MM.1S (cell line): ENCODE results near the gene TAS2R40.
"Not testable (repeated sequence)": the region's sequence is repeated elsewhere in the genome, so short reads cannot be mapped to it uniquely, and the experiment has no call there.

ENCODE experiments used
- DNase-seq: peaks from one replicate; pipeline ENCODE4 v3.0.0-alpha.2; 2015
- H2AFZ ChIP-seq: fragments of 300-600 bp; sonication (generic); 2 replicates; pipeline ENCODE4 v1.6.0; 2016; ENCODE audit warnings: antibody characterized with exemption, low read length
- H3F3A ChIP-seq: fragments of 300-600 bp; sonication (generic); 2 replicates; pipeline ENCODE4 v1.6.1; 2016; ENCODE audit warnings: mild to moderate bottlenecking, antibody characterized with exemption, low read length, moderate library complexity, mixed read lengths; ENCODE audit not compliant: insufficient read depth
- H3K27ac ChIP-seq: fragments of 300-600 bp; sonication (generic); 2 replicates; pipeline ENCODE4 v1.5.1; 2016; ENCODE audit warnings: mild to moderate bottlenecking, low read length
- H3K27me3 ChIP-seq: fragments of 300-600 bp; sonication (generic); replicated peaks from 2 replicates; pipeline ENCODE4 v1.6.0; 2016; ENCODE audit warnings: low read length; ENCODE audit not compliant: insufficient read depth
- H3K36me3 ChIP-seq: fragments of 300-600 bp; sonication (generic); replicated peaks from 2 replicates; pipeline ENCODE4 v1.6.1; 2016; ENCODE audit warnings: mild to moderate bottlenecking, low read length, mixed read lengths; ENCODE audit not compliant: insufficient read depth
- H3K4me1 ChIP-seq: fragments of 300-600 bp; sonication (generic); 2 replicates; pipeline ENCODE4 v1.6.1; 2016; ENCODE audit warnings: low read length, mixed read lengths
- H3K4me2 ChIP-seq: fragments of 300-600 bp; sonication (generic); 2 replicates; pipeline ENCODE4 v1.6.0; 2016; ENCODE audit warnings: low read depth, low read length
- H3K4me3 ChIP-seq: fragments of 300-600 bp; sonication (generic); 2 replicates; pipeline ENCODE4 v1.5.1; 2016; ENCODE audit warnings: low read length, mixed read lengths
- H3K79me2 ChIP-seq: fragments of 300-600 bp; sonication (generic); 2 replicates; pipeline ENCODE4 v1.6.1; 2016; ENCODE audit warnings: mixed run types, low read length, mixed read lengths
- H3K9ac ChIP-seq: fragments of 300-600 bp; sonication (generic); 2 replicates; pipeline ENCODE4 v1.6.1; 2016; ENCODE audit warnings: low read length, mixed read lengths
- H3K9me2 ChIP-seq: fragments of 300-600 bp; sonication (generic); replicated peaks from 2 replicates; pipeline ENCODE4 v1.6.1; 2016; ENCODE audit warnings: mild to moderate bottlenecking, low read length, mixed read lengths; ENCODE audit not compliant: insufficient read depth
- H3K9me3 ChIP-seq: fragments of 300-600 bp; sonication (generic); replicated peaks from 2 replicates; pipeline ENCODE4 v1.6.1; 2016; ENCODE audit warnings: mild to moderate bottlenecking, low read length, mixed read lengths; ENCODE audit not compliant: insufficient read depth
- H4K20me1 ChIP-seq: fragments of 300-600 bp; sonication (generic); 2 replicates; pipeline ENCODE4 v1.6.1; 2016; ENCODE audit warnings: mild to moderate bottlenecking, low read length, moderate library complexity, mixed read lengths; ENCODE audit not compliant: insufficient read depth
- EZH2 ChIP-seq: fragments of 300-600 bp; sonication (generic); optimal IDR thresholded peaks from 2 replicates; pipeline ENCODE3; 2017; ENCODE audit warnings: low read depth, mild to moderate bottlenecking, antibody characterized with exemption, low read length, mixed read lengths
- EZH2phosphoT487 ChIP-seq: fragments of 300-600 bp; sonication (generic); IDR thresholded peaks from 2 replicates; pipeline ENCODE4 v1.6.1; 2018; ENCODE audit warnings: antibody characterized with exemption, low read length
- TF ChIP-seq, protein P1 (sequence below): fragments of 300-600 bp; sonication (generic); IDR thresholded peaks from 2 replicates; pipeline ENCODE4 v1.5.1; 2016; ENCODE audit warnings: antibody characterized with exemption, low read length, mixed read lengths

Gene TAS2R40

DNA sequence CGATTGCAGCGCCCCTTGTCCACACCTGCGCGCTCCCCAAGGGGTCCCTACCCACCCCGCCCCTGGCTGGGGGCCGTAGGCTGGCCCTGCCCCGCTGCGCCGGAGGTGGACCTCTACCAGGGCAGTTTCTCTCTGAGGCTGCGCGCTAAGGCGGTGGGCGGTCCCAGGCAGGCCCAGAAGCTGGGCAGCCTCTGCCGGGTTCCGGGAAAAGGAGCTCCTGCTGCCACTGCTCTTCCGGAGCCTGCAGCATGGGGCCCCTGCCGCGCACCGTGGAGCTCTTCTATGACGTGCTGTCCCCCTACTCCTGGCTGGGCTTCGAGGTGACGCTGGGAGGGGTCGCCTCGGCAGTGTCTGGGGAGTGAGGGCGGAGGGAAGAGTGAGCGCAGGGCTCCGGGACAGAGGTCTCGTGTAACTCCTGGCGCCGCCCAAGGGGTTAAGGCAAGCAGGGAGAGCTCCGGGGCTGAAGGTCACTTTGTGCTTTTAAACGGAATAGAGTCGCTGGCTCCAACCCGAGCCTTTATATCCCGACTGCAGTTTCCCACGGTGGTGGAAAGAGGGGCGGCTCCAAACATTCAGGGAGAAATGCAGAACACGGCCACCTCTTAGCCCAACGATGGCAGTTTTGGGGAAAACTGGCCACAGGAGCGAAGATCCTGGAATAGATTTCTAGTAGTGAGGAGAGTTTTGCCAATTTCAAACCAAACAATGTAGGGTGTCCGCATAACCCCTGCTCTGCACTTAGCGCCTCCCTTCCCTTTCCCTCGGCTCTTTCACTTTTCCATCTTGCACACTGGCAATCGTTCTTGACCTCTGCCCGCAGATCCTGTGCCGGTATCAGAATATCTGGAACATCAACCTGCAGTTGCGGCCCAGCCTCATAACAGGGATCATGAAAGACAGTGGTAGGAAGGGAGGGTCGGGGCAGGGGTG lies 41.7 kb downstream of the TAS2R40 start, which contains the start of gene GSTK1:
Gene GSTK1 (plus strand): TSS at position 176 of the 930 bp plus-strand sequence. CDS start 73 bp downstream, at position 249.
- Histone ChIP-seq H3K9ac (peak within 1 kb of the TSS; percentile 78), H3F3A (peaks cover 3% of the 10 kb centered on the region; the same call in 1 of the 2 replicates), H3K4me2 (peak within 1 kb of the TSS; percentile 91), H4K20me1 (no peaks in the 10 kb centered on the region), H3K9me3 (no peaks in the 10 kb centered on the region), H3K36me3 (0 out of 2 replicates have a peak, but pooled peaks cover 5% of the 10 kb centered on the region), H3K79me2 (peaks cover 20% of the 10 kb centered on the region), H3K27ac (no peak within 1 kb of the TSS; the same call in 1 of the 2 replicates), H2AFZ (peak within 1 kb of the TSS; percentile 89), H3K4me1 (peaks cover 15% of the 10 kb centered on the region), H3K27me3 (no peaks in the 10 kb centered on the region), H3K4me3 (peak within 1 kb of the TSS; percentile 91), H3K9me2 (no peaks in the 10 kb centered on the region)
- DNase-seq = peak; percentile 88
- TF ChIP-seq EZH2 = no peak
- TF ChIP-seq, protein P1, sequence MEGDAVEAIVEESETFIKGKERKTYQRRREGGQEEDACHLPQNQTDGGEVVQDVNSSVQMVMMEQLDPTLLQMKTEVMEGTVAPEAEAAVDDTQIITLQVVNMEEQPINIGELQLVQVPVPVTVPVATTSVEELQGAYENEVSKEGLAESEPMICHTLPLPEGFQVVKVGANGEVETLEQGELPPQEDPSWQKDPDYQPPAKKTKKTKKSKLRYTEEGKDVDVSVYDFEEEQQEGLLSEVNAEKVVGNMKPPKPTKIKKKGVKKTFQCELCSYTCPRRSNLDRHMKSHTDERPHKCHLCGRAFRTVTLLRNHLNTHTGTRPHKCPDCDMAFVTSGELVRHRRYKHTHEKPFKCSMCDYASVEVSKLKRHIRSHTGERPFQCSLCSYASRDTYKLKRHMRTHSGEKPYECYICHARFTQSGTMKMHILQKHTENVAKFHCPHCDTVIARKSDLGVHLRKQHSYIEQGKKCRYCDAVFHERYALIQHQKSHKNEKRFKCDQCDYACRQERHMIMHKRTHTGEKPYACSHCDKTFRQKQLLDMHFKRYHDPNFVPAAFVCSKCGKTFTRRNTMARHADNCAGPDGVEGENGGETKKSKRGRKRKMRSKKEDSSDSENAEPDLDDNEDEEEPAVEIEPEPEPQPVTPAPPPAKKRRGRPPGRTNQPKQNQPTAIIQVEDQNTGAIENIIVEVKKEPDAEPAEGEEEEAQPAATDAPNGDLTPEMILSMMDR = no peak
- TF ChIP-seq EZH2phosphoT487 = no peak

DNA sequence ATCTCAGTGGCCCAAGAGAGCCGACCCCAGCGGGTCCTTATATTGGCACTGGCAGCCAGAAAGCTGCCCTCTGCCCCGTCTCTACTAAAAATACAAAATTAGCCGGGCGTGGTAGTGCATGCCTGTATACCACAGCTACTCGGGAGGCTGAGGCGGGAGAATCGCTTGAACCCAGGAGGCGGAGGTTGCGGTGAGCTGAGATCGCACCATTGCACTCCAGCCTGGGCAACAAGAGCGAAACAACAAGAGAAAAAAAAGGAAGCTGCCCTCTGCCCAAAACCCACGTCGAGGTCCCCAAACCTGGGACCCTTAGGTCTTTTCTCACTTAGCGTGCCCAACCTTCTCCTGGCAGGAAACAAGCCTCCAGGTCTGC lies 42.3 kb downstream of the TAS2R40 start:
- not testable (repeated sequence) for H3K27ac ChIP-seq, H3K9me2 ChIP-seq, H3K36me3 ChIP-seq, DNase-seq, H3K9me3 ChIP-seq, H3F3A ChIP-seq, H4K20me1 ChIP-seq, H3K27me3 ChIP-seq
- Histone ChIP-seq H3K79me2 (peaks cover 20% of the 10 kb centered on the region), H3K9ac (peak overlapping the region; percentile 78; the same call in 1 of the 2 replicates), H3K4me2 (peak overlapping the region; percentile 91), H3K4me3 (peak overlapping the region; percentile 91), H2AFZ (peak overlapping the region; percentile 89), H3K4me1 (peaks cover 10% of the 10 kb centered on the region)

DNA sequence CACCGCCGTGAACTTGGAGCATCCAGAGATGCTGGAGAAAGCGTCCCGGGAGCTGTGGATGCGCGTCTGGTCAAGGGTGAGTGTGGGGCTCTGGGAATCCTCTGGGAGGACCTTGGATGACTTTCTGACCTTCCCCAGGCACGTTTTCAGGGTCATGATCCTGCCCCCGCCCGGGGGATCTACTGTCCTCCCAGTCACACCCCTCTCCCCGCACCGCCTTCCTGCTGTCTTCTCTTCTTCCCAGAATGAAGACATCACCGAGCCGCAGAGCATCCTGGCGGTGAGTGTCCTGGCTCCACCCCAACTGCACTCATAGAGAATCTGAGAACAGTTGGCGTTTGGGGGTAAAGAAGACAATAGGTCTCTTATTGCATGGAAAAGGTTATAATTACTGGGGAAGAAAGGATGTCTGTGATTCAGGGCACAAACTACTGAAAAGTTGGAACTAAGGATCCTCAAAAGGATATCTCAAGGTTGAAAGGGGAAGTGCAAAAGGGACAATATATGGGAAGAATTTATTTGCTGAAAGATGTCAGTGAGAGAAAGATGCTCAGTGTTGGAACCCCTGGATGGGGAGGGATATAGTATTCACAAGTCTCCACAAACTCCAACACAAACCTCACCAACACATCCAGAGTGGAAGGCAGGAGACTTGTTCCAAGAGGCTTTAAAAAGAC lies 43.3 kb downstream of the TAS2R40 start:
- Histone ChIP-seq H4K20me1 (no peaks in the 10 kb centered on the region), H3K27ac (no peak overlapping the region), H3K4me2 (no peak overlapping the region), H3K27me3 (no peaks in the 10 kb centered on the region), H3K79me2 (peaks cover 20% of the 10 kb centered on the region), H3K9ac (no peak overlapping the region), H3K36me3 (0 out of 2 replicates have a peak, but pooled peaks cover 5% of the 10 kb centered on the region), H2AFZ (no peak overlapping the region), H3F3A (no peaks in the 10 kb centered on the region), H3K4me3 (no peak overlapping the region), H3K9me3 (no peaks in the 10 kb centered on the region), H3K9me2 (no peaks in the 10 kb centered on the region), H3K4me1 (0 out of 2 replicates have a peak, but pooled peaks cover 2% of the 10 kb centered on the region)
- DNase-seq = no peak
- TF ChIP-seq EZH2 = no peak
- TF ChIP-seq, protein P1 = no peak
- no peak for TF ChIP-seq EZH2phosphoT487
